ENCODE results near the gene ZNF678.
"Not testable (repeated sequence)": the region's sequence is repeated elsewhere in the genome, so short reads cannot be mapped to it uniquely, and the experiment has no call there.

- not testable (repeated sequence) for TF ChIP-seq CTCF, EZH2phosphoT487 (IDR thresholded peaks at IDR 0.05)
Observed at GRCh38 chr1:227701631-227702030, 138.3 kb downstream of the ZNF678 start.

Measured in neural progenitor cell (in vitro differentiated cells).